Measurements from ENCODE around the gene PFKL.

PFKL gene

DNA sequence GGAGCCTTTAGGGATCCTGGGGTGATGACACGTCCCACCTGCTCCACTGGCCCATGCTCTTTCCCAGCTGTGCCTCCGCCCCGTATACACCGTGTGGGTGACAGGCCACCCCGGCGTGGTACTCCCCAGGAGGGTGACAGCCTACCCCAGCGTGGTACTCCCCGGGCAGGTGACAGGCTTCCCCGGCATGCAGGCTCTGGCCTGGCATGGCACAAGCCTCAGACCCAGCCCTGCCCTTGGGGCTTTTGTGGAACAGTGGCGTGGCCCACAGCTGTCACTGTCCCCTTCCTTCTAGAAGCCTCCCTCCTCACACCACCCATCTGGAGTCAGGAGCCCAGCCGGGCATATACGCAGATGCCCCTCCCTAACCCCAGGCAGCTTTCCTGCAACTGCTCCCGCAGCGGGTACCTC is 4.7 kb upstream of the PFKL start:
- TF ChIP-seq TAF1 (IDR thresholded peaks at IDR 0.05; ENCODE audit: borderline replicate concordance, insufficient read depth, low read length) (no peak), SIN3A (IDR thresholded peaks at IDR 0.05; ENCODE audit: borderline replicate concordance, insufficient read depth, low read length) (no peak), FOXP2 (optimal IDR thresholded peaks at IDR 0.05; ENCODE audit: borderline replicate concordance, extremely low read depth, extremely low read length, insufficient read depth) (no peak), POLR2AphosphoS5 (IDR thresholded peaks at IDR 0.05; ENCODE audit: low read depth, low read length) (no peak)
- TF ChIP-seq, protein P1, sequence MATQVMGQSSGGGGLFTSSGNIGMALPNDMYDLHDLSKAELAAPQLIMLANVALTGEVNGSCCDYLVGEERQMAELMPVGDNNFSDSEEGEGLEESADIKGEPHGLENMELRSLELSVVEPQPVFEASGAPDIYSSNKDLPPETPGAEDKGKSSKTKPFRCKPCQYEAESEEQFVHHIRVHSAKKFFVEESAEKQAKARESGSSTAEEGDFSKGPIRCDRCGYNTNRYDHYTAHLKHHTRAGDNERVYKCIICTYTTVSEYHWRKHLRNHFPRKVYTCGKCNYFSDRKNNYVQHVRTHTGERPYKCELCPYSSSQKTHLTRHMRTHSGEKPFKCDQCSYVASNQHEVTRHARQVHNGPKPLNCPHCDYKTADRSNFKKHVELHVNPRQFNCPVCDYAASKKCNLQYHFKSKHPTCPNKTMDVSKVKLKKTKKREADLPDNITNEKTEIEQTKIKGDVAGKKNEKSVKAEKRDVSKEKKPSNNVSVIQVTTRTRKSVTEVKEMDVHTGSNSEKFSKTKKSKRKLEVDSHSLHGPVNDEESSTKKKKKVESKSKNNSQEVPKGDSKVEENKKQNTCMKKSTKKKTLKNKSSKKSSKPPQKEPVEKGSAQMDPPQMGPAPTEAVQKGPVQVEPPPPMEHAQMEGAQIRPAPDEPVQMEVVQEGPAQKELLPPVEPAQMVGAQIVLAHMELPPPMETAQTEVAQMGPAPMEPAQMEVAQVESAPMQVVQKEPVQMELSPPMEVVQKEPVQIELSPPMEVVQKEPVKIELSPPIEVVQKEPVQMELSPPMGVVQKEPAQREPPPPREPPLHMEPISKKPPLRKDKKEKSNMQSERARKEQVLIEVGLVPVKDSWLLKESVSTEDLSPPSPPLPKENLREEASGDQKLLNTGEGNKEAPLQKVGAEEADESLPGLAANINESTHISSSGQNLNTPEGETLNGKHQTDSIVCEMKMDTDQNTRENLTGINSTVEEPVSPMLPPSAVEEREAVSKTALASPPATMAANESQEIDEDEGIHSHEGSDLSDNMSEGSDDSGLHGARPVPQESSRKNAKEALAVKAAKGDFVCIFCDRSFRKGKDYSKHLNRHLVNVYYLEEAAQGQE (IDR thresholded peaks at IDR 0.05; ENCODE audit: insufficient read depth in 1 of 2, low read depth in 2 of 2, low read length in 2 of 2) = no peak

DNA sequence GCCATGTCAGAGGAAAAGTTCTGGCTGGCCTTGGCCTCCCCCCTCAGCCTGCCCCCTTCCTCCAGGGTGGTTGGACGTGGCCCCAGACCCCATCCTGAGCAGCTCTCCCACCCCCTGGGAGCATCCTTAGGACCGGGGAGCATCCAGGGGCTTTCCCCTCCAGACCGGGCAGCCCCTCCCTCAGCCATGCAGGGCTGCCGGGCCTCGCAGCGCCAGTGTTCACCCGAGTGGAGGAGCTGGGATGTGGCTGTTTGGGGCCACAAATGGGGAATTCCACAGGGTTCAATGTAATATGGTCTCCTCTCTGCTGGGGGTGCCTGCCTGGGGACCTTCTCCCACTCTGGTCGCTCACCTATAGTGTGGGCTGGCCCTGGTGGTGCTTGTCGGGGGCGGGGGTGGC is 4.2 kb upstream of the PFKL start:
- TF ChIP-seq POLR2AphosphoS5 (IDR thresholded peaks at IDR 0.05; ENCODE audit: low read depth, low read length) = no peak

DNA sequence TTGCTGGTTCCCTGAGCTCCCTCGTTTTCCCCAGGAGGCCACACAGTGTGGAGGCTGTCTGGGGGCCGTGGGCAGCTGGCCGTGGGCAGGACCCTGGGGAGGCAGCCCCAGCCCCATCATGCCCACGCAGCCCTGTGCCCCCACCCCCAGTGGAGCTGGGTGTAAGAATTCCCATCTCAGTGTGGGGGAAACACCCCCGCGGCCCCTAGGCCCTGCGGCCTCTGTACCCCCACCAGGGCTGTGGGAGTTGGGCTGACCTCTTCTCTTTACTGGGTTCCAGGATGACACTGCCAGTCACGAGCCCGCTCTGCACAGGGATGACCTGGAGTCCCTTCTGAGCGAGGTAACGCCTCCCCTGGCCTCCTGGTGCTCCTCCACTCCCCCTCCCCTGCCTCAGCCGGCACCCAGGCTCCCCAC is 3.7 kb upstream of the PFKL start:
- no peak for TF ChIP-seq TAF1 (IDR thresholded peaks at IDR 0.05; ENCODE audit: borderline replicate concordance, insufficient read depth, low read length)
- TF ChIP-seq POLR2AphosphoS5 (IDR thresholded peaks at IDR 0.05; ENCODE audit: low read depth, low read length) = no peak
- TF ChIP-seq, protein P1 (IDR thresholded peaks at IDR 0.05; ENCODE audit: insufficient read depth in 1 of 2, low read depth in 2 of 2, low read length in 2 of 2) = no peak
- no peak for TF ChIP-seq FOXP2 (optimal IDR thresholded peaks at IDR 0.05; ENCODE audit: borderline replicate concordance, extremely low read depth, extremely low read length, insufficient read depth)
- no peak for TF ChIP-seq SIN3A (IDR thresholded peaks at IDR 0.05; ENCODE audit: borderline replicate concordance, insufficient read depth, low read length)

DNA sequence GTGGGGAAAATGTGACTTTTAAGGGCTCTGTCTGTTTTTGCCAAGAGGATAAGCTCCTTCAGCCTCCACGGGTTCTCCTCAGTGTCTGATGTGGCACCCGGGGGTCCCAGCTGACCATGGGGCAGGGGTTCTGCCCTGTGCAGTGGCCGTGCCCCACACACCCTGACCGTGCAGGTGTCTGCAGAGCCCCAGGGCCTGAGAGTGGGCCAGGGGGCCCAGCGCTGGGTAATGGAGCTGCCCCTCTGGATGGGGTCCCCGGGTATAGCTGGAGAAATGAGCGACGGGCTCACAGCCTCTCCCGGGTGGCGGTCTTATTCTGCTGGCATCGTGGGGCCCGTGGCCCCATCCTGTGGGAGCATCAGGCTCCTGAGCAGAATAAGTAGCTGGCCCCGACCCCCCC is 2.9 kb upstream of the PFKL start:
- no peak for TF ChIP-seq TAF1 (IDR thresholded peaks at IDR 0.05; ENCODE audit: borderline replicate concordance, insufficient read depth, low read length)
- TF ChIP-seq, protein P1 (IDR thresholded peaks at IDR 0.05; ENCODE audit: insufficient read depth in 1 of 2, low read depth in 2 of 2, low read length in 2 of 2) = no peak
- TF ChIP-seq POLR2AphosphoS5 (IDR thresholded peaks at IDR 0.05; ENCODE audit: low read depth, low read length) = no peak
- TF ChIP-seq SIN3A (IDR thresholded peaks at IDR 0.05; ENCODE audit: borderline replicate concordance, insufficient read depth, low read length) = no peak
- no peak for TF ChIP-seq FOXP2 (optimal IDR thresholded peaks at IDR 0.05; ENCODE audit: borderline replicate concordance, extremely low read depth, extremely low read length, insufficient read depth)

DNA sequence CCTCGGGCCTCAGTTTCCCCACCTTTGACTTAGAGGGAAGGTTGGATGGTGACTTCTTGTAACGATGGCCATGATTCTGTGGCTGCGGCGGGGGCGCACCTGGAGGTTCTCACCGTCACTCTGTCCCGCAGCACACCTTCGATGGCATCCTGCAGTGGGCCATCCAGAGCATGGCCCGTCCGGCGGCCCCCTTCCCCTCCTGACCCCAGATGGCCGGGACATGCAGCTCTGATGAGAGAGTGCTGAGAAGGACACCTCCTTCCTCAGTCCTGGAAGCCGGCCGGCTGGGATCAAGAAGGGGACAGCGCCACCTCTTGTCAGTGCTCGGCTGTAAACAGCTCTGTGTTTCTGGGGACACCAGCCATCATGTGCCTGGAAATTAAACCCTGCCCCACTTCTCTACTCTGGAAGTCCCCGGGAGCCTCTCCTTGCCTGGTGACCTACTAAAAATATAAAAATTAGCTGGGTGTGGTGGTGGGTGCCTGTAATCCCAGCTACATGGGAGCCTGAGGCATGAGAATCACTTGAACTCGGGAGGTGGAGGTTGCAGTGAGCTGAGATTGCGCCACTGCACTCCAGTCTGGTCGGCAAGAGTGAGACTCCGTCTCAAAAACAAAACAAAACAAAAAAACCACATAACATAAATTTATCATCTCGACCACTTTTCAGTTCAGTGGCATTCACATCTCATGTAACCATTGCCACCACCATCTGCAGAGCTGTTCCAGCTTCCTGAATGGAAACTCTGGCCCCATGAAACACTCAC is 2.1 kb upstream of the PFKL start:
- TF ChIP-seq SIN3A (IDR thresholded peaks at IDR 0.05; ENCODE audit: borderline replicate concordance, insufficient read depth, low read length) (no peak), POLR2AphosphoS5 (IDR thresholded peaks at IDR 0.05; ENCODE audit: low read depth, low read length) (no peak), FOXP2 (optimal IDR thresholded peaks at IDR 0.05; ENCODE audit: borderline replicate concordance, extremely low read depth, extremely low read length, insufficient read depth) (no peak), TAF1 (IDR thresholded peaks at IDR 0.05; ENCODE audit: borderline replicate concordance, insufficient read depth, low read length) (no peak)
- TF ChIP-seq, protein P1 (IDR thresholded peaks at IDR 0.05; ENCODE audit: insufficient read depth in 1 of 2, low read depth in 2 of 2, low read length in 2 of 2) = no peak
